ENCODE results near the gene ST7.
A peak's percentile ranks its signal among the peaks of the same experiment; 100 is the strongest.
"Not testable (repeated sequence)": the region's sequence is repeated elsewhere in the genome, so short reads cannot be mapped to it uniquely, and the experiment has no call there.

The ST7 gene

DNA sequence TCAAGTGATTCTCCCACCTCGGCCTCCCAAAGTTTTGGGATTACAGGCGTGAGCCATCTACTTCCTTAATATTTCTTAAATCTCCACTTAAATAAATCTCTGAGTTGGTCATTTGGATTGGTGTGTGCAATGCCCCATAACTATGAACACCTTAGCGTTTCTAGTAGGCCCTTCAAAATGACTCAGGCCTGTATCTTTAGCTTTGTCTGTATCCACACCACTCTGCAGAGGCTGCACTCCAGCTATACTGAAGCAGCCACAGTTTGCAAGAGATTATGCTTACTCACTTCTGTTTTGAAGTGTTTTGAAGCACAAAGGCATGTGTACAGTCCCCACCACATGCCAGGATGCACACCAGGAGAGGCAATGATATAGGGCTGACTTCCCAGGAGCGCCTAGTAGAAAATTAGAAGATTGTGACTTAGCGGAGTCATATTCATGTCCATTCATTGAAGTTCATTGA is 2.4 kb upstream of the ST7 start:
- DNase-seq: no peak

- no peak for DNase-seq
These were observed 1.7 kb upstream of the ST7 start for GRCh38 chr7:116951366-116952292.

DNA sequence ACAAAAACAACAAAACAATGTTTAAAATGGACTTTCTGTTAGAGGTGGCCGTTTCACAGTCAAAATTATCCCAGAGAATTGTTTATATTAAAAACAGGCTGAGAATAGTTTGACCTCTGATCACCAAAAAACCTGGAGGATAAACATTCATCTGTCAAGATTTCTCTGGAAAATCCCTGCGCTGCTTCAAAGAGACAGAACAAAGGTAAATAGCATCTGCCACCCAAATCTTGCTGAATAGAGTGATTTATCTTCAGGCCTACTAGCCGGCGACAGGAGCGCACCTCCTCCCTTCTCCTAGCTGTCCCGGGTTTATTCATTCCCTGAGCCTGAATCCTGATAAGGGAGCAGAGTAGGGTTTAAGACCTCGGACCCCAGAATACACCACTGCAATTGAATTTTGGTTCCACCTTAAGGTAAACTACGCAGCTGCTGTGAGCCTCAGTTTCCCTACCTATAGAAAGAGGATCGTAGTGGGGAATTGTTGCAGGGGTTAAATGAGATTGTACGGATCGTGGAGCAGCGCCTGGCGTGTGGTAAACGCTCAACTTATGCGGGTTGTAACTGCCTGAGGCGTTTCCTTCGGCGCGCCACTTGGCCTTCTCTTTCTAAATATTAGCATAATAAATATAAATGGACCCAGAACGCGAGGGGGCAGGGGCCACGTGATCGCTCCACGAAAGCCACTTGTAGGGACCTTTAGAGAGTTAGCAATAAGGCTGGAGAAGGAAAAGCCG is 498 bp upstream of the ST7 start:
- no peak for DNase-seq

DNA sequence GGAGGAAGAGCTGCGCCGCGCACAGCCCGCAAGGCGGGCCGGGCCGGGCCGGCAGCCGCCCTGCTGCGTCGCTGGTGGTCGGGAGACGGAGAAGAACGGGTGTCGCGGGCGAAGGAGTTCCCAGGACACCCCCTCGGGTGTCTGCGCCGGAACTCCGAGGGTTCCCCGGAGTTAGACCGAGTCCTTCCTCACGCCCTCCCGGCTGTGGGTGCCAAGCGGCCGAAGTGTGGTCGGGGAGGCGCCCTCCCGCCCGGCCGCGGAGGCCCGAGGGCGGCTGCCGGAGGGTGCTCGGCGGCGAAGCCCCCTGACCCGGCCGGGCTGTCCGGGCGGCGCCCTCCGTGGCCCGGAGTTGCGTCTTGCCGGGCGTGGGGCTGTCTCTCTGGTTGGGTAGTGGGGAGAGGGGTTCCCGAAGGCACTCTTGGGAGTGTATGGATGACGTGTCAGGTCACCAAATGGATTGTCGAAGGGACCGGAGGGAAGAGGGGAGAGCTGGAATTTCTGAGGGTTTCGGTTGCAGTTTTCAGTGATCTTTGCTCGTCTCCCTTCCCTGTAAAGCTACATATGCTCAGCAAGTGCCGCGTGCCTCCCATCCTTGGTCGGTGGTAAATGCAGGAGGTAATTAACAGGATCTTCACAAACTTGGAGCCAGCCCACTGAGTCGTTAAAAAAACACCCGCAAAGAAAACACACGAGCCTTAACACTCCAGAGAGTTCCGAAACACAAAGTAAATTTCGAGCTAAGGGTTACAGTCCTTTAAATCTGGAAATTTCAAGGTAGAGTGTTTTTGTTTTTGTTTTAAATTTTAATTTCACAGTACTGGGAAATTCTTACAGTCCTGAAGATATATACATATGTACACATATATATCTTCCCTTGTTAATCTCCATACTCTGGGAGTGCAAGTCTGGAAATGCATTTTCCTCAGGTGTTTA is 871 bp downstream of the ST7 start:
- DNase-seq: peak; percentile 93

DNA sequence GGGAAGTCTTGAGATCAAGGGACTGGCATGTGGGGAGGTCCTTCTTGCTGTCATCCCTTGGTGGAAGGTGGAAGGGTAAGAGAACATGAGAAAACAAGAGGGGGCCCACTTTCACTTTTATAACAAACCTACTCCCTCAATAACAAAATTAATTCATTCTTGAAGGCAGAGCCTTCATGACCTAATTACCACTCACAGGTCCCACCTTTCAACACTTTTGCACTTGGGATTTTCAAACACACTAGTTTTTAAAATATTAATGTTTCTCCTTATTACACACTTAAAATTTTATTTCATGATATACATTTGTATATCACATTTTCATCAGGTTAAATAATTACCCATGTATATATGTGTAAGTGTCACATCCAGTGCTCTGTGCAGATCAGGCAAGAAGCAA is 2.0 kb downstream of the ST7 start:
- DNase-seq: no peak

DNA sequence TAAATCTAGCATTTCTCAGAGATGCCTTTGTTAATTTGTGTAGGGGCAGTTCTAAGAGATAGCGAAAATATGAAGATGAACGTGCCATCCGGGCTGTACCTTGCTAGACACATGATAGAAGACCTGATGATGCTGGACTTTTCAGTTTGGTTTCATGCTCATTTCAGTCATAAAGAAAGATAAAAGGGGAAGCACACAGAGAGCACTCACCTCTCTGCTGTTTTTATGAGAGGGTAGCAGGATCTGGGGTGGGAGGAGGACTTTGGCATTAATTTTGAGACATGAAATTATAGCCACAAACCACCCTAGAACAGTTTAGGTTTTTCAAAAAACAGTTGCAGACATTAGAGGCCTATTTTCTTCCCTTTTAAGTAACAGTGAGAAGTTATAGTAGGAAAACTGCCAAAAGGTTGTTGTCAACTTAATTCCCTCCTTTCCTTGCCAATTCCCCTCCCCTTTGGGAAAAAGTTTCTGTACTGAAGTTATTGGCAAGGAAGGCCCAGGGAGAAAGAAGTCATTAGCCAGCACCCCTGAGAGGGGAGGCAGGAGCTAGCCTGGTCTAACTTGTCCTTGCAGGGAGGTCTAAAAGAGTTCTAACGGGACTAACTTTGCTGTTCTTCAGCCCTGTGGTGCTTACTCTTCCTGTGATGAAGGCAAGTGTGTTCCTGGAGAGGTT is 2.6 kb downstream of the ST7 start:
- DNase-seq: no peak

DNA sequence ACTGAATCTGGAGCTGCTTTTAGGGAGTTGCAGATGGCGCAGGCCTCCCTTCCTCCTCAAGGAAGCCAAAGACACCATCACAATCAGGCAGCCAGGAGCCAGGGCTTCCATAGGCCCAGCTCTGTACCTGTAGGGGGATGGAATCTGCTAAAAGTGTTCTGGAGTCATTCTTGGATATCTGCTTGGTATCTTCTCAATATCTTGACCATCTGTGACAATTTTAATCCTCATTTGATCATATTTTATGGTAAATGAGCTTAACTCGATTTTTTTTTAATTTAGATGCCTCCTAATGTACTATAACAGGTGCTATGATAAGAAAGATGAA is 3.1 kb downstream of the ST7 start:
- DNase-seq: no peak

- DNase-seq: no peak
These were observed 4.6 kb downstream of the ST7 start for GRCh38 chr7:116957874-116958273.

- not testable (repeated sequence) for DNase-seq
These were observed 8.8 kb downstream of the ST7 start for GRCh38 chr7:116961966-116962673.

DNA sequence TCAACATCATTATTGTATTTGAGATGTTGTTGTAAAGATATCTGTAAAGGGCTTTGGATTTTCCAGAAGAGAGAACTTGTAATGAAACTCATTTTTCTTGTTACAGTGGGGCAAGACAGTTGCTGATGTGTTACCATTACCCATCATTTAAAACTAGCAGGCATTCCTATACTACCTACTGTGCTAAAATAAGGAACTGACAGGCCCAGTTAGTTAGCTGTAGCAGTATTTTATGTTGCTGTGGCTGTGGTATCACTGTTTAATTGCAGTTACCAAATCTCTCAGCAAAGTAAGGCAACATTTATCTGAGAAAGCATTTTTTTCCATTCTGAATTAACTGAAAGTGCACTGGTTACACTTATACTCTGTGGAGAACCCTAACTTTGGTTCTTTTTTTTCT is 9.9 kb downstream of the ST7 start:
- no peak for DNase-seq

DNA sequence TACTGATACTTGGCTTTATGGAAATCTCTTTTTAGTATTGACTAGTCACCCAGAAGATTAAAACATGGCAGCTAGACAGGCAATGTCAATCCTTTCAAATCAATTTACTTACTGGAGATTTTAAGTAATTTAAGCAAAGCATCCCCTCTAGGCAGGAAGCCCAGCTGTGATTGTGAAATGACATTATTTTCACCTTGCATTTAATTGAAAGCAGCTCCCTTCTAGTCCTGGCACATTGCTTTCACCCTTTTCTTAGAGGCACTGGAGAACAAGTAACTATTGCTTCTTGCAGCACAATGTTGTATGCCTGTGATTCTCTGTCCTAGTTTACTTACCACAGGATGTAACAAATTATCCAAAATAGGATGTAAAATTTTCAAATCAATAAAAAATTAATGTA is 13.3 kb downstream of the ST7 start:
- DNase-seq: no peak

DNA sequence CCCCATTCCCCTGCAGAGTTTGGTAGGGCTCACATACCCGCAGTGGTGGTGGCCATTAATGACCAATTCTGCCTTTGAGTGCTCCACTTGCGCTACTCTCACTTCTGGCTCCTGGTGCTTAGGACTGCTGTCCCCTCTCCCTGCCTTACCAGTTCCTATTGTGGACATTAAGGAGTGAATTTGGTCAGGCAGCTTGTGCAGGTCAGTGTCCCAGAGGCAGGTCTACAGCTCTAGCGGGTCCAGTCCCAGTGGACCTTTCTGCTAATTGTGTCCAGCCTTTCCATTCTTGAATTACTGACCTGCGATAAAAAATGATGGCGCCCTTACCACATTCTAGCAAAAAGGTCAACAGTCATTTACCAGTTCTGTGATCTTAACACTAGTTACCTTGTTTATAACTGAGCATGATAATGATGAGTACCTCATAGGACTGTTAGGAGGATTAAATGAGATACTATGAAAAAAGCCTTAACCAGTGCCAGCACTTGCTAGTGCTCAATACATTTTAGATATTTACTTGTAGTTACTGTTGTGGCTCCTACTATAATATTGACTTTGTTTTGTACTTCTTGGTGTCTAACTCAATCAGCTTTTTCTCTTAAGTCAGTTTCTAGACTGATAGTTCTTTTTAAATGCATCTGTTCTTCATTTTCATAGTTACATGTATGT is 14.1 kb downstream of the ST7 start:
- no peak for DNase-seq

- no peak for DNase-seq
These were observed 14.7 kb downstream of the ST7 start for GRCh38 chr7:116967983-116968382.

DNA sequence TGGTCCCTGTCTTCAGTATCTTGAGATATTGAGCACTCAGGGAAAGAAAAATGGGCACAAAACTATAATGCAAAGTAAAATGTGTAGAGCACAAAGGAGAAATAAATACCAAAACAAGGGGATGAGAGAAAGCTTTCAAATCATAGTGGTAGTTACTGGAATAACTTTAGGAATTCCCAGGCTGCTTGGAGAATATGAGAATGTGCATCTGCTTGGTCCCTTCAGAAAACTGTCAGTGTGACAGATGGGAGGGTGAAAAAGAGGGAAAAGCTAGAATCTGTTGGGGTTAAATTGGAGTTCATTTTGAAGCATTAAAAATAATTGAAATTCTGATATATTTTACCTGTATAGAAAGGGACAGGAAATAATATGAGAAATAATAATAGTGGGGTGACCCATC is 15.3 kb downstream of the ST7 start:
- DNase-seq: no peak

GRCh38 chr7:116969371-116969902 is 16.1 kb downstream of the ST7 start:
- DNase-seq: no peak

- no peak for DNase-seq
These were observed 17.1 kb downstream of the ST7 start for GRCh38 chr7:116970238-116970910.

DNA sequence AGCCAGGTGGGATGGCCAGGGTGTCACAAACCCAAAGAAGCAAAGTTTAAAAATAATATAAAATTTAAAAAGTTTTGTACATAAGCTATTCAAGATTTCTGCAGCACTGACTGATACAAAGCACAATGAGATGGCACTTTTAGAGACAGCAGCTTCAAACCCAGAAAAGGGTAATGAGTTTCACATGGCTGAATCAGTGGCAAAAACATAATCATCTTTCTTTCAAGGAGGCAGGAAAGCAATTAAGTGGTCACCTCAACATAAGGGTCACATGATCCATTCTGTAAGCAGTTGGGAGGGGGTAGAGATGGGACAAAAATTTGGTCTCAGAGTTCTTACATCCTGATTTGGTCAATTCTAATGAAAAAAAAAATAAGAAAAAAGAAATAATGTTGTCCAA is 17.9 kb downstream of the ST7 start:
- DNase-seq: not testable (repeated sequence)

DNA sequence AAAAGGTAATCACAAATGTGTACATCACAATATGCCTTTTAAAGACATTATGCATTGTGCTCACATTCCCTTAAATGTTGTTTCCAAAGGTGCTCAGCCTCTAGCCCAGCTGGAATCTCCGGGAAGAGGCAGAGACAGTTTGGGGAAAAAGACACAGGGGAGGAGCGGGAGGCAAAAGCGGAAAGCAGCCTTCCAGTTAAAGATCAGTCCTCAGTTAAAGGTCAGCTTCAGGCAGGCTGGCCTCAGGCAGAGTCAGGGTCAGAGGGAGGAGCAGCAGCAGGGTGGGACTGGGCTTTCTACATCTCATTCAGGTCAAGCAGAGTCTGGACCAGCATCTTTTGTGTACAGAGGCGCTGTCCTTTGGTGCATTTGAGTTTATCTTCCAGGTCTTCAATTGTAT is 18.6 kb downstream of the ST7 start:
- DNase-seq: no peak

DNA sequence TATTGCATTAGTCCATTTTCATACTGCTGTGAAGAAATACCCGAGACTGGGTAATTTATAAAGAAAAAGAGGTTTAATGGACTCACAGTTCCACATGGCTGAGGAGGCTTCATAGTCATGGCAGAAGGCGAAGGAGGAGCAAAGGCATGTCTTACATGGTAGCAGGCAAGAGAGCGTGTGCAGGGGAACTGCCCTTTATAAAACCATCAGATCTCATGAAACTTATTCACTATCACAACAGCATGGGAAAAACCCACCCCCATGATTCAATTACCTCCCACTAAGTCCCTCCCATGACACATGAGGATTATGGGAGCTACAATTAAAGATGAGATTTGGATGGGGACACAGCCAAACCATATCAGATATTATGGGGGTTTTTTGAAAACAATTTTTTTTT is 21.7 kb downstream of the ST7 start:
- DNase-seq: not testable (repeated sequence)

- DNase-seq: peak; percentile 40
These were observed 23.9 kb downstream of the ST7 start for GRCh38 chr7:116977172-116977571.
